IMR-90 (cell line): ENCODE data around the gene PCBD1.

ENCODE experiments used
- BHLHE40 ChIP-seq: fragments of 150-350 bp; IDR thresholded peaks from 2 replicates; pipeline ENCODE4 v1.6.1; 2016; ENCODE audit warnings: mild to moderate bottlenecking, low read depth, low read length
- CTCF ChIP-seq: conservative IDR thresholded peaks from 2 replicates; pipeline ENCODE4 v1.5.1; 2012; ENCODE audit warnings: mild to moderate bottlenecking, low read depth, low read length, improper control_type of control experiment
- ELK1 ChIP-seq: fragments of 150-350 bp; IDR thresholded peaks from 2 replicates; pipeline ENCODE4 v1.6.1; 2016; ENCODE audit warnings: low read depth, mild to moderate bottlenecking, low read length, moderate library complexity, borderline replicate concordance
- MAZ ChIP-seq: IDR thresholded peaks from 2 replicates; pipeline ENCODE4 v1.6.1; 2012; ENCODE audit warnings: low read depth, mild to moderate bottlenecking, low read length, improper control_type of control experiment, moderate library complexity, borderline replicate concordance
- MXI1 ChIP-seq: IDR thresholded peaks from 2 replicates; pipeline ENCODE4 v1.6.1; 2012; ENCODE audit warnings: low read depth, mild to moderate bottlenecking, low read length, moderate library complexity, borderline replicate concordance
- NFE2L2 ChIP-seq: fragments of 150-350 bp; IDR thresholded peaks from 2 replicates; pipeline ENCODE4 v1.6.1; 2016; ENCODE audit warnings: low read depth, mild to moderate bottlenecking, low read length
- POLR2A ChIP-seq: IDR thresholded peaks from 2 replicates; pipeline ENCODE4 v1.6.1; 2012; ENCODE audit warnings: mild to moderate bottlenecking, low read depth, low read length
- RAD21 ChIP-seq: IDR thresholded peaks from 2 replicates; pipeline ENCODE4 v1.6.1; 2012; ENCODE audit warnings: low read length, improper control_type of control experiment
- RCOR1 ChIP-seq: IDR thresholded peaks from 2 replicates; pipeline ENCODE4 v1.6.1; 2012; ENCODE audit warnings: mild to moderate bottlenecking, low read length, improper control_type of control experiment; ENCODE audit not compliant: insufficient replicate concordance
- SMC3 ChIP-seq: fragments of 150-350 bp; IDR thresholded peaks from 2 replicates; pipeline ENCODE4 v1.6.1; 2016; ENCODE audit warnings: low read depth, mild to moderate bottlenecking, antibody characterized with exemption, low read length, moderate library complexity
- USF2 ChIP-seq: fragments of 150-350 bp; IDR thresholded peaks from 2 replicates; pipeline ENCODE4 v1.6.1; 2017; ENCODE audit warnings: mild to moderate bottlenecking, antibody characterized with exemption, low read length, low read depth

- TF ChIP-seq RAD21, result no peak
- no peak for TF ChIP-seq POLR2A
- TF ChIP-seq CTCF, result no peak
- no peak for TF ChIP-seq ELK1
- TF ChIP-seq NFE2L2, result no peak
- no peak for TF ChIP-seq SMC3
- TF ChIP-seq USF2, result no peak
- TF ChIP-seq RCOR1, result no peak
- no peak for TF ChIP-seq BHLHE40
- TF ChIP-seq MAZ, result no peak
- no peak for TF ChIP-seq MXI1
Measured at GRCh38 chr10:70894416-70894815, 6.1 kb upstream of the PCBD1 start.
